ENCODE measurements around the gene MCCC2.

- TF ChIP-seq CTCF (IDR thresholded peaks at IDR 0.05) (no peak), EP300 (IDR thresholded peaks at IDR 0.05) (no peak), POLR2A (IDR thresholded peaks at IDR 0.05) (no peak), POLR2AphosphoS5 (IDR thresholded peaks at IDR 0.05) (no peak)
Observed at GRCh38 chr5:71588533-71588885, 1.4 kb downstream of the MCCC2 start.
